NCI-H128 (cell line): ENCODE results near the gene ARHGEF12.

Experiments used
- DNase-seq: peaks from one replicate; lab custom pipeline; 2025; ENCODE audit not compliant: unreplicated experiment; lab: John Stamatoyannopoulos, UW

Gene ARHGEF12

GRCh38 chr11:120532082-120532831 is 196.0 kb downstream of the ARHGEF12 start:
- no peak for DNase-seq

- no peak for DNase-seq
These were observed 196.6 kb downstream of the ARHGEF12 start for GRCh38 chr11:120532832-120533196.

GRCh38 chr11:120536091-120536796 is 200.0 kb downstream of the ARHGEF12 start:
- DNase-seq, result no peak

GRCh38 chr11:120536797-120537169 is 200.6 kb downstream of the ARHGEF12 start:
- DNase-seq, result no peak

- DNase-seq, result no peak
These were observed 201.8 kb downstream of the ARHGEF12 start for GRCh38 chr11:120537996-120538395.

- DNase-seq, result no peak
These were observed 202.5 kb downstream of the ARHGEF12 start for GRCh38 chr11:120538707-120539106.
